ENCODE measurements around the gene MAPKAP1. TPM values are rescaled to one million over a fixed set of nuclear protein-coding genes. Genes with fewer than 3 reads are reported as not detected.

MAPKAP1 gene
- total and polyA plus RNA-seq, 2 of the 13 experiments (the other 11 are each of a cell fraction or from before 2014, with no cell fraction given): 45.0 to 64.3 TPM

DNA sequence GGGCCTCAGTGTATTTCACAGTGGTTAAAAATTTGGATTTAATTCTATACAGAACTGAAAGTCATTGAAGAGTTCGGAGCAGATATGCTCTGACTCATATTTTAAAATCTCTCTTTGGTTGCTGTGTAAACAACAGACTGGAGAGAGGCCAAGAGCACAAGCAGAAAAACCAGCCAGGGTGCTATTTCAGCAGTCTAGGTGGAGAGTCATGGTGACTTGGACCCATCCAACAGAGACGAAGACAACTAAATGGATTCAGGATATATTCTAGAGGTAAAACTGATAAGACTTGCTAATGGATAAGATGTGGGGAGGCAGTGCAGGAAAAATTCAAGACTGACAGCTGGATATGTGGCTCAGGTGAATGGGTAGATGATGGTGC lies 168.9 kb downstream of the MAPKAP1 start (continued):
- TF ChIP-seq, protein P1, sequence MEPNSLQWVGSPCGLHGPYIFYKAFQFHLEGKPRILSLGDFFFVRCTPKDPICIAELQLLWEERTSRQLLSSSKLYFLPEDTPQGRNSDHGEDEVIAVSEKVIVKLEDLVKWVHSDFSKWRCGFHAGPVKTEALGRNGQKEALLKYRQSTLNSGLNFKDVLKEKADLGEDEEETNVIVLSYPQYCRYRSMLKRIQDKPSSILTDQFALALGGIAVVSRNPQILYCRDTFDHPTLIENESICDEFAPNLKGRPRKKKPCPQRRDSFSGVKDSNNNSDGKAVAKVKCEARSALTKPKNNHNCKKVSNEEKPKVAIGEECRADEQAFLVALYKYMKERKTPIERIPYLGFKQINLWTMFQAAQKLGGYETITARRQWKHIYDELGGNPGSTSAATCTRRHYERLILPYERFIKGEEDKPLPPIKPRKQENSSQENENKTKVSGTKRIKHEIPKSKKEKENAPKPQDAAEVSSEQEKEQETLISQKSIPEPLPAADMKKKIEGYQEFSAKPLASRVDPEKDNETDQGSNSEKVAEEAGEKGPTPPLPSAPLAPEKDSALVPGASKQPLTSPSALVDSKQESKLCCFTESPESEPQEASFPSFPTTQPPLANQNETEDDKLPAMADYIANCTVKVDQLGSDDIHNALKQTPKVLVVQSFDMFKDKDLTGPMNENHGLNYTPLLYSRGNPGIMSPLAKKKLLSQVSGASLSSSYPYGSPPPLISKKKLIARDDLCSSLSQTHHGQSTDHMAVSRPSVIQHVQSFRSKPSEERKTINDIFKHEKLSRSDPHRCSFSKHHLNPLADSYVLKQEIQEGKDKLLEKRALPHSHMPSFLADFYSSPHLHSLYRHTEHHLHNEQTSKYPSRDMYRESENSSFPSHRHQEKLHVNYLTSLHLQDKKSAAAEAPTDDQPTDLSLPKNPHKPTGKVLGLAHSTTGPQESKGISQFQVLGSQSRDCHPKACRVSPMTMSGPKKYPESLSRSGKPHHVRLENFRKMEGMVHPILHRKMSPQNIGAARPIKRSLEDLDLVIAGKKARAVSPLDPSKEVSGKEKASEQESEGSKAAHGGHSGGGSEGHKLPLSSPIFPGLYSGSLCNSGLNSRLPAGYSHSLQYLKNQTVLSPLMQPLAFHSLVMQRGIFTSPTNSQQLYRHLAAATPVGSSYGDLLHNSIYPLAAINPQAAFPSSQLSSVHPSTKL (CRISPR knock-in tag; IDR thresholded peaks at IDR 0.05): peak; percentile 62; the same call in 1 of the 2 replicates
- TF ChIP-seq MED1 (CRISPR knock-in tag; IDR thresholded peaks at IDR 0.05): peak; percentile 29; the same call in 1 of the 2 replicates
- no peak for TF ChIP-seq ZNF260 (CRISPR knock-in tag; IDR thresholded peaks at IDR 0.05; ENCODE audit: borderline replicate concordance, low read depth)

DNA sequence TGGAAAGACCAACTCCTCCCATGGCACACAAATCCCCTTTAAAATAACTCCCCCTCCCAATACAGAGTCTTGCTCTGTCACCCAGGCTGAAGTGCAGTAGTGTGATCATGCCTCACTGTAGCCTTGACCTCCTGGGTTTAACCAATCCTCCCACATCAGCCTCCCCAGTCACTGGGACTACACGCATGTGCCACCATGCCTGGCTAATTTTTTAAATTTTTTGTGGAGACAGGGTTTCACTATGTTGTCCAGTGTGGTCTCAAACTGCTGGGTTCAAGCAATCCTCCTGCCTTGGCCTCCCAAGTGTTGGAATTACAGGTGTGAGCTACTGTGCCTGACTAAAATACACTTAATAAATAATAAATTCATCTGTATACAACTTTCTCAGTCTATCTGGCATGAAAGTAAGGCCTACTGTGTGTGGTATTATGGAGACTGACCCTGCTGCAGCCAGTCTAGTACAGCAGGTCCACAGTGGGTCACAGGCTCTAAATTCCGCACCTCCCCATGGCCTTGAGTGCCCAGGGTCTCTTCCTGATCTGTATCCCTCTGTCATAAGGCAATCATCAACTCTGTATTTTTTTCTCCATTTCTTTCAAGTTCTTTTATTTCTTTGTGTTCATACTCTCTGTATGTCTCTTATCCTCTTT lies 169.4 kb downstream of the MAPKAP1 start:
- Histone ChIP-seq H3K27ac (ENCODE audit: extremely low read length, insufficient read depth, low read length) (peak overlapping the region; percentile 51), H3K4me1 (ENCODE audit: insufficient read depth, low read length) (peaks cover 41% of the 10 kb centered on the region), H3K4me3 (replicated peaks in 1 of 3; ENCODE audit: insufficient read depth in 1 of 3, low read depth in 2 of 3, low read length in 3 of 3) (peak overlapping the region in 1 of 3 experiments; percentile 8; a peak in 1 of 6 replicates), H2AFZ (ENCODE audit: low read length) (no peak overlapping the region), H3K79me2 (ENCODE audit: insufficient read depth, low read length) (no peaks in the 10 kb centered on the region), H3K36me3 (replicated peaks in 1 of 2; ENCODE audit: control insufficient read depth in 1 of 2, insufficient read depth in 2 of 2, low read length in 2 of 2) (peaks cover 0 to 6% of the 10 kb centered on the region in 2 experiments; a peak in 2 of 5 replicates), H3K9me3 (ENCODE audit: low read length) (no peaks in the 10 kb centered on the region), H4K20me1 (ENCODE audit: insufficient read depth, low read length) (no peaks in the 10 kb centered on the region), H3K9ac (ENCODE audit: insufficient read depth, low read depth, low read length) (no peak overlapping the region), H3K4me2 (ENCODE audit: low read depth, low read length) (peak overlapping the region; percentile 44), H3K27me3 (ENCODE audit: control insufficient read depth in 1 of 2, insufficient read depth in 2 of 2, low read length in 2 of 2) (no peaks in the 10 kb centered on the region)
- FAIRE-seq (no peak), DNase-seq (ENCODE audit: low spot score) (no peak), ATAC-seq (peak; percentile 96)
- in situ Hi-C loops (cut with HindIII; ENCODE audit: extremely low pct_ligation_motif_present, low pct_unique_long_range_greater_than_20kb): no loop called here
- 27% methylated on average over 2 of the region's 2 CpGs for WGBS (ENCODE audit: low lambda C conversion rate)
- no TSS peak for BruUV-seq (replicated peaks)
- intact Hi-C loops (cut with micrococcal nuclease; ENCODE audit: unreplicated experiment): loop anchor here (10.0 kb wide), 1 partner anchor 53 kb away; no protein-coding TSS in a partner anchor
- POLR2A ChIA-PET: no interaction called here
- CTCF ChIA-PET (ENCODE audit: low intra/inter-chr PET ratio, low total read pairs): no interaction called here
- TF ChIP-seq, protein P2, sequence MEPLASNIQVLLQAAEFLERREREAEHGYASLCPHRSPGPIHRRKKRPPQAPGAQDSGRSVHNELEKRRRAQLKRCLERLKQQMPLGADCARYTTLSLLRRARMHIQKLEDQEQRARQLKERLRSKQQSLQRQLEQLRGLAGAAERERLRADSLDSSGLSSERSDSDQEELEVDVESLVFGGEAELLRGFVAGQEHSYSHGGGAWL (CRISPR knock-in tag; IDR thresholded peaks at IDR 0.05): no peak
- no peak for TF ChIP-seq ZMYM4 (CRISPR knock-in tag; IDR thresholded peaks at IDR 0.05)
- TF ChIP-seq SALL1 (CRISPR knock-in tag; IDR thresholded peaks at IDR 0.05): peak; percentile 47
- no peak for TF ChIP-seq ASH2L (IDR thresholded peaks at IDR 0.05; ENCODE audit: insufficient read length, low read depth, low read length)
- TF ChIP-seq ZNF816 (CRISPR knock-in tag; IDR thresholded peaks at IDR 0.05; ENCODE audit: borderline replicate concordance): no peak
- peak; percentile 41; the same call in 1 of the 2 replicates for TF ChIP-seq ZFX (CRISPR knock-in tag; IDR thresholded peaks at IDR 0.05; ENCODE audit: low read depth)
- TF ChIP-seq ZNF121 (CRISPR knock-in tag; IDR thresholded peaks at IDR 0.05): 0 out of 2 replicates have a peak, but pooled peaks have one; percentile 26
- TF ChIP-seq, protein P3, sequence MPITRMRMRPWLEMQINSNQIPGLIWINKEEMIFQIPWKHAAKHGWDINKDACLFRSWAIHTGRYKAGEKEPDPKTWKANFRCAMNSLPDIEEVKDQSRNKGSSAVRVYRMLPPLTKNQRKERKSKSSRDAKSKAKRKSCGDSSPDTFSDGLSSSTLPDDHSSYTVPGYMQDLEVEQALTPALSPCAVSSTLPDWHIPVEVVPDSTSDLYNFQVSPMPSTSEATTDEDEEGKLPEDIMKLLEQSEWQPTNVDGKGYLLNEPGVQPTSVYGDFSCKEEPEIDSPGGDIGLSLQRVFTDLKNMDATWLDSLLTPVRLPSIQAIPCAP (CRISPR knock-in tag; IDR thresholded peaks at IDR 0.05; ENCODE audit: low read depth): no peak
- no peak for TF ChIP-seq KLF15 (CRISPR knock-in tag; IDR thresholded peaks at IDR 0.05; ENCODE audit: borderline replicate concordance)
- TF ChIP-seq, protein P4, sequence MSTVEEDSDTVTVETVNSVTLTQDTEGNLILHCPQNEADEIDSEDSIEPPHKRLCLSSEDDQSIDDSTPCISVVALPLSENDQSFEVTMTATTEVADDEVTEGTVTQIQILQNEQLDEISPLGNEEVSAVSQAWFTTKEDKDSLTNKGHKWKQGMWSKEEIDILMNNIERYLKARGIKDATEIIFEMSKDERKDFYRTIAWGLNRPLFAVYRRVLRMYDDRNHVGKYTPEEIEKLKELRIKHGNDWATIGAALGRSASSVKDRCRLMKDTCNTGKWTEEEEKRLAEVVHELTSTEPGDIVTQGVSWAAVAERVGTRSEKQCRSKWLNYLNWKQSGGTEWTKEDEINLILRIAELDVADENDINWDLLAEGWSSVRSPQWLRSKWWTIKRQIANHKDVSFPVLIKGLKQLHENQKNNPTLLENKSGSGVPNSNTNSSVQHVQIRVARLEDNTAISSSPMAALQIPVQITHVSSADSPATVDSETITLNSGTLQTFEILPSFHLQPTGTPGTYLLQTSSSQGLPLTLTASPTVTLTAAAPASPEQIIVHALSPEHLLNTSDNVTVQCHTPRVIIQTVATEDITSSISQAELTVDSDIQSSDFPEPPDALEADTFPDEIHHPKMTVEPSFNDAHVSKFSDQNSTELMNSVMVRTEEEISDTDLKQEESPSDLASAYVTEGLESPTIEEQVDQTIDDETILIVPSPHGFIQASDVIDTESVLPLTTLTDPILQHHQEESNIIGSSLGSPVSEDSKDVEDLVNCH (CRISPR knock-in tag; IDR thresholded peaks at IDR 0.05): no peak
- no peak for TF ChIP-seq KDM1A (CRISPR knock-in tag; IDR thresholded peaks at IDR 0.05)
- TF ChIP-seq ZNF607 (CRISPR knock-in tag; IDR thresholded peaks at IDR 0.05; ENCODE audit: borderline replicate concordance): no peak

Data from HepG2 (cell line).